Measurements from ENCODE around the gene NDRG4.

- TF ChIP-seq CTCF (IDR thresholded peaks at IDR 0.05): no peak
- no peak for TF ChIP-seq POLR2A (IDR thresholded peaks at IDR 0.05)
Observed at GRCh38 chr16:58532414-58532813, 32.5 kb downstream of the NDRG4 start.

Data from uterus (tissue), 2 donors.